ENCODE results near the gene C2orf78.

C2orf78 gene

GRCh38 chr2:73839653-73840411 is 55.8 kb downstream of the C2orf78 start:
- DNase-seq = no peak

GRCh38 chr2:73841912-73842738 is 58.1 kb downstream of the C2orf78 start:
- DNase-seq = no peak

GRCh38 chr2:73842739-73843019 is 58.7 kb downstream of the C2orf78 start:
- no peak for DNase-seq

GRCh38 chr2:73844087-73844486 is 60.1 kb downstream of the C2orf78 start:
- DNase-seq = no peak

GRCh38 chr2:73850009-73850408 is 66.0 kb downstream of the C2orf78 start:
- DNase-seq = no peak

GRCh38 chr2:73851274-73851673 is 67.3 kb downstream of the C2orf78 start:
- DNase-seq = no peak

GRCh38 chr2:73852020-73852419 is 68.0 kb downstream of the C2orf78 start:
- no peak for DNase-seq

GRCh38 chr2:73855526-73855925 is 71.5 kb downstream of the C2orf78 start:
- DNase-seq = no peak

- DNase-seq = no peak
Observed at GRCh38 chr2:73856214-73856613, 72.2 kb downstream of the C2orf78 start.

- DNase-seq = peak in 1 of 2 donors; percentile 20
Observed at GRCh38 chr2:73859721-73860586, 76.0 kb downstream of the C2orf78 start.

GRCh38 chr2:73862987-73863386 is 79.0 kb downstream of the C2orf78 start:
- no peak for DNase-seq
